IPS-15b (cell line): Measurements from ENCODE around the gene DESI2.
"Not testable (repeated sequence)": the region's sequence is repeated elsewhere in the genome, so short reads cannot be mapped to it uniquely, and the experiment has no call there.

Source experiments
- H3K27me3 ChIP-seq: one replicate; pipeline ENCODE4 v1.6.1; 2013; ENCODE audit warnings: low read length; ENCODE audit not compliant: control insufficient read depth, insufficient read depth
- H3K36me3 ChIP-seq: one replicate; pipeline ENCODE4 v1.6.1; 2013; ENCODE audit warnings: low read length; ENCODE audit not compliant: control insufficient read depth, insufficient read depth
- H3K4me1 ChIP-seq: one replicate; pipeline ENCODE4 v1.6.1; 2013; ENCODE audit warnings: mild to moderate bottlenecking, low read length; ENCODE audit not compliant: control insufficient read depth, insufficient read depth
- H3K4me3 ChIP-seq: one replicate; pipeline ENCODE4 v1.5.1; 2013; ENCODE audit warnings: low read depth, low read length
- H3K9ac ChIP-seq: one replicate; pipeline ENCODE4 v1.6.1; 2013; ENCODE audit warnings: low read depth, mild to moderate bottlenecking, low read length
- H3K9me3 ChIP-seq: one replicate; pipeline ENCODE4 v1.6.1; 2013; ENCODE audit warnings: mild to moderate bottlenecking, low read length; ENCODE audit not compliant: control insufficient read depth, insufficient read depth

Gene DESI2

GRCh38 chr1:244710474-244711062, 57.6 kb downstream of the DESI2 start:
- Histone ChIP-seq H3K4me3 (no peak overlapping the region), H3K9me3 (no peaks in the 10 kb centered on the region), H3K36me3 (no peaks in the 10 kb centered on the region), H3K27me3 (no peaks in the 10 kb centered on the region), H3K9ac (no peak overlapping the region), H3K4me1 (no peaks in the 10 kb centered on the region)

- H3K36me3 ChIP-seq, result no peaks in the 10 kb centered on the region
- H3K27me3 ChIP-seq, result no peaks in the 10 kb centered on the region
- H3K9ac ChIP-seq, result no peak overlapping the region
- no peaks in the 10 kb centered on the region for H3K9me3 ChIP-seq
- no peak overlapping the region for H3K4me3 ChIP-seq
- no peaks in the 10 kb centered on the region for H3K4me1 ChIP-seq
These were observed 59.7 kb downstream of the DESI2 start for GRCh38 chr1:244712669-244713068.

GRCh38 chr1:244713332-244713731, 60.4 kb downstream of the DESI2 start:
- no peak overlapping the region for H3K9ac ChIP-seq
- H3K4me3 ChIP-seq, result no peak overlapping the region
- H3K4me1 ChIP-seq, result no peaks in the 10 kb centered on the region
- H3K27me3 ChIP-seq, result no peaks in the 10 kb centered on the region
- H3K9me3 ChIP-seq, result no peaks in the 10 kb centered on the region
- no peaks in the 10 kb centered on the region for H3K36me3 ChIP-seq

GRCh38 chr1:244727871-244728474, 75.0 kb downstream of the DESI2 start:
- Histone ChIP-seq H3K4me1 (peaks cover 3% of the 10 kb centered on the region), H3K4me3 (no peak overlapping the region), H3K36me3 (no peaks in the 10 kb centered on the region), H3K9ac (no peak overlapping the region), H3K27me3 (peaks cover 19% of the 10 kb centered on the region), H3K9me3 (no peaks in the 10 kb centered on the region)

GRCh38 chr1:244730153-244730933, 77.4 kb downstream of the DESI2 start:
- Histone ChIP-seq H3K4me3 (peak overlapping the region; percentile 50), H3K9me3 (peaks cover 2% of the 10 kb centered on the region), H3K27me3 (peaks cover 19% of the 10 kb centered on the region), H3K4me1 (peaks cover 3% of the 10 kb centered on the region), H3K36me3 (no peaks in the 10 kb centered on the region), H3K9ac (no peak overlapping the region)

- Histone ChIP-seq H3K9me3 (peaks cover 2% of the 10 kb centered on the region), H3K4me1 (peaks cover 3% of the 10 kb centered on the region), H3K27me3 (peaks cover 19% of the 10 kb centered on the region), H3K4me3 (peak overlapping the region; percentile 50), H3K9ac (no peak overlapping the region), H3K36me3 (no peaks in the 10 kb centered on the region)
These were observed 78.1 kb downstream of the DESI2 start for GRCh38 chr1:244730934-244731434.

- Histone ChIP-seq H3K4me1 (peaks cover 3% of the 10 kb centered on the region), H3K27me3 (peaks cover 19% of the 10 kb centered on the region), H3K9me3 (peaks cover 2% of the 10 kb centered on the region), H3K9ac (no peak overlapping the region), H3K36me3 (no peaks in the 10 kb centered on the region), H3K4me3 (no peak overlapping the region)
These were observed 78.7 kb downstream of the DESI2 start for GRCh38 chr1:244731651-244732050.

- Histone ChIP-seq H3K9me3 (peaks cover 2% of the 10 kb centered on the region), H3K27me3 (peaks cover 19% of the 10 kb centered on the region), H3K4me3 (no peak overlapping the region), H3K4me1 (peaks cover 3% of the 10 kb centered on the region), H3K36me3 (no peaks in the 10 kb centered on the region), H3K9ac (no peak overlapping the region)
These were observed 80.0 kb downstream of the DESI2 start for GRCh38 chr1:244732851-244733450.

- H3K36me3 ChIP-seq, result no peaks in the 10 kb centered on the region
- peaks cover 2% of the 10 kb centered on the region for H3K9me3 ChIP-seq
- peaks cover 8% of the 10 kb centered on the region for H3K27me3 ChIP-seq
- H3K9ac ChIP-seq, result no peak overlapping the region
- no peak overlapping the region for H3K4me3 ChIP-seq
- peaks cover 3% of the 10 kb centered on the region for H3K4me1 ChIP-seq
These were observed 82.5 kb downstream of the DESI2 start for GRCh38 chr1:244735404-244735803.

- Histone ChIP-seq H3K36me3 (no peaks in the 10 kb centered on the region), H3K9me3 (peaks cover 2% of the 10 kb centered on the region), H3K4me1 (peaks cover 1% of the 10 kb centered on the region), H3K27me3 (peaks cover 6% of the 10 kb centered on the region), H3K4me3 (no peak overlapping the region), H3K9ac (no peak overlapping the region)
These were observed 83.1 kb downstream of the DESI2 start for GRCh38 chr1:244735876-244736561.

GRCh38 chr1:244739140-244739539, 86.2 kb downstream of the DESI2 start:
- not testable (repeated sequence) for H3K9ac ChIP-seq

More at GRCh38 chr1:244739140-244739539, 86.2 kb downstream of the DESI2 start:
- H3K4me3 ChIP-seq, H3K9me3 ChIP-seq, H3K36me3 ChIP-seq, H3K27me3 ChIP-seq, H3K4me1 ChIP-seq: not testable (repeated sequence)
